ENCODE data around the gene WFIKKN2. TPM values are rescaled to one million over a fixed set of nuclear protein-coding genes. Genes with fewer than 3 reads are reported as not detected.
"Not testable (repeated sequence)": the region's sequence is repeated elsewhere in the genome, so short reads cannot be mapped to it uniquely, and the experiment has no call there.

WFIKKN2 gene
- total RNA-seq, 1 donor from 2014 or later = not detected

DNA sequence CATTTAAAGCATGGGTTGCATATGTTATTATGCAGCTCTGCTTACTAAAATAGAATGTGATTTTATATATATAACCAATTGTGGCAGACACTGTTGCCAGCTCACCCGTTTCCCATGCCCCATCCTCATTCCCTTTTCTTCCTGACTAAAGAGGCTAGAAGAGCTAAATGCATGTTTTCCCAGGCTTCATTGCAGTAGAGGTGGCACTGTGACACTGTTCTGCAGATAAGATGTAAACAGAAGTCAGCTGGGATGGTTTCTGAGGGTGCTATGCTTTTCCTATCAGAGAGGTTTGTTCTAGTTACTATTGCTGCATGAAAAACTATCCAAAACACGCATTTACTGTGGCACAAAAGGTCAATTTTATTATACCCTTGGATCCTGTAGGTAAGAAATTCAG, 36.5 kb downstream of the WFIKKN2 start:
- Mint-ChIP-seq H3K36me3 (no peaks in the 10 kb centered on the region), H3K27ac (no peak overlapping the region), H3K27me3 (ENCODE audit: insufficient read depth, low read depth) (peaks cover 4% of the 10 kb centered on the region), H3K9me3 (no peaks in the 10 kb centered on the region), H3K4me1 (peaks cover 15% of the 10 kb centered on the region), H3K4me3 (no peak overlapping the region)
- Histone ChIP-seq H3K79me2 (ENCODE audit: low read depth) (peaks cover 15% of the 10 kb centered on the region), H4K20me1 (ENCODE audit: low read depth) (no peaks in the 10 kb centered on the region), H3K4me3 (no peak overlapping the region), H3K9me3 (ENCODE audit: low read depth) (no peaks in the 10 kb centered on the region), H3K27me3 (no peaks in the 10 kb centered on the region), H3K9ac (no peak overlapping the region), H3K4me2 (no peak overlapping the region), H3K36me3 (no peaks in the 10 kb centered on the region), H3K4me1 (peaks cover 11% of the 10 kb centered on the region), H3F3A (ENCODE audit: low read depth) (peaks cover 24% of the 10 kb centered on the region), H3K27ac (no peak overlapping the region), H2AFZ (replicated peaks) (no peak overlapping the region)
- no peak for DNase-seq (ENCODE audit: low spot score)
- TF ChIP-seq, protein P1, sequence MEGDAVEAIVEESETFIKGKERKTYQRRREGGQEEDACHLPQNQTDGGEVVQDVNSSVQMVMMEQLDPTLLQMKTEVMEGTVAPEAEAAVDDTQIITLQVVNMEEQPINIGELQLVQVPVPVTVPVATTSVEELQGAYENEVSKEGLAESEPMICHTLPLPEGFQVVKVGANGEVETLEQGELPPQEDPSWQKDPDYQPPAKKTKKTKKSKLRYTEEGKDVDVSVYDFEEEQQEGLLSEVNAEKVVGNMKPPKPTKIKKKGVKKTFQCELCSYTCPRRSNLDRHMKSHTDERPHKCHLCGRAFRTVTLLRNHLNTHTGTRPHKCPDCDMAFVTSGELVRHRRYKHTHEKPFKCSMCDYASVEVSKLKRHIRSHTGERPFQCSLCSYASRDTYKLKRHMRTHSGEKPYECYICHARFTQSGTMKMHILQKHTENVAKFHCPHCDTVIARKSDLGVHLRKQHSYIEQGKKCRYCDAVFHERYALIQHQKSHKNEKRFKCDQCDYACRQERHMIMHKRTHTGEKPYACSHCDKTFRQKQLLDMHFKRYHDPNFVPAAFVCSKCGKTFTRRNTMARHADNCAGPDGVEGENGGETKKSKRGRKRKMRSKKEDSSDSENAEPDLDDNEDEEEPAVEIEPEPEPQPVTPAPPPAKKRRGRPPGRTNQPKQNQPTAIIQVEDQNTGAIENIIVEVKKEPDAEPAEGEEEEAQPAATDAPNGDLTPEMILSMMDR (IDR thresholded peaks at IDR 0.05) = no peak
- TF ChIP-seq EZH2 (IDR thresholded peaks at IDR 0.05) = no peak
- TF ChIP-seq EZH2phosphoT487 (IDR thresholded peaks at IDR 0.05) = no peak

DNA sequence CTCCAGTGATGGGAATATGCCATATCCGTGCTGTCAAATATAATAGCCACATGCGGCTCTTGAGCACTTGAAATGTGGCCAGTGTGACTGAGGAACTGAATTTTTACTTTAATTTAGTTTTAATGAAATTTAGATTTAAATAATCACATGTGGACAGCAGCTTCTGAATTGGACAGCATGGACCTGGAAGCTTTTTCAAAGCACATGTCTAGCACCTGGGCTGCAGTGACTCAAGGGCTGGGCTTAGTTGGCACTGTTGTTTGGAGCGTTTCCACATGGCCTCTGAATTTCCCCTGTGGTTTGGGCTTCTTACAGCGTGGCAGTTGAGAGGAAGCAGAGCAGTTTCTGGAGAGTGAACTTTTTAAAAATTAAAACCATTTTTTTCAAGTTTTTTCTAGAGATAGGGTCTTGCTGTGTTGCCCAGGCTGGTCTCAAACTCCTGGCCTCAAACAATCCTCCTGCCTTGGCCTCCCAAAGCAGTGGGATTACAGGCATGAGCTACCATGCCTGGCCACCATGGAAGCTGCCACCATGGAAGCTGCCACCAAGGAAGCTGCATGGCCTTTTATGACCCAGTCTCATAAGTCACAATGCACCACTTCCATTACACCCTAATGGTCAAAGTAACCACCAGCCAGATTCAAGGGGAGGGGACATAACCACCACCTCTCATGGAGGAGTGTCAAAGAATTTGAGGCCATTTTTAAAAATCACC, 37.5 kb downstream of the WFIKKN2 start:
- H3K79me2 ChIP-seq (ENCODE audit: low read depth) = peaks cover 15% of the 10 kb centered on the region
- H3K4me3 ChIP-seq = no peak overlapping the region
- no peak overlapping the region for H3K9ac ChIP-seq
- Mint-ChIP-seq H3K4me1 (peaks cover 11% of the 10 kb centered on the region), H3K27me3 (ENCODE audit: insufficient read depth, low read depth) (no peaks in the 10 kb centered on the region), H3K9me3 (no peaks in the 10 kb centered on the region), H3K36me3 (no peaks in the 10 kb centered on the region), H3K4me3 (no peak overlapping the region), H3K27ac (no peak overlapping the region)
- TF ChIP-seq EZH2 (IDR thresholded peaks at IDR 0.05) (no peak), EZH2phosphoT487 (IDR thresholded peaks at IDR 0.05) (no peak)
- TF ChIP-seq, protein P1 (IDR thresholded peaks at IDR 0.05) = no peak
- no peak overlapping the region for H3K27ac ChIP-seq
- H3K9me3 ChIP-seq (ENCODE audit: low read depth) = no peaks in the 10 kb centered on the region
- no peak for DNase-seq (ENCODE audit: low spot score)
- H3K36me3 ChIP-seq = no peaks in the 10 kb centered on the region
- H3K4me1 ChIP-seq = peaks cover 11% of the 10 kb centered on the region
- H4K20me1 ChIP-seq (ENCODE audit: low read depth) = no peaks in the 10 kb centered on the region
- H3K27me3 ChIP-seq = no peaks in the 10 kb centered on the region
- H3F3A ChIP-seq (ENCODE audit: low read depth) = peaks cover 15% of the 10 kb centered on the region
- H2AFZ ChIP-seq (replicated peaks) = no peak overlapping the region
- no peak overlapping the region for H3K4me2 ChIP-seq

DNA sequence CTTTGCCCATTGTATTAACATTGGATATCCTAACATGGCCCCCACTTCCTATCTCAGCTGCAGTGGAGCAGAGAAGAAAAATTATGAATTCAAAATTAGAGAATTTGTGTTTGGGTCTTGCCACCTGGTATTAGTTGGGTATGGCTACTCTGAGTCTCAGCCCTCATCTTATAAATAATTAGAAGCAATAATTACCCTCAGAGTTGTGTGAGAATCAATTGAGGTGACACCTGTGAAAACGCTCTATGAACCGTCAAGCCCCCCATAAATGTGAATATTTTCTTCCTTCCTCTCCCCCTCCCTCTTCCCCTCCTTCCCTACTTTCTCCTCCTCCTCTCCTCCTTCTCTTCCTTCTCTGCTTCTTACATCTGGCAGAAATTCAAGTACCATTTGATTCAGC, 39.7 kb downstream of the WFIKKN2 start:
- H3K36me3 ChIP-seq = no peaks in the 10 kb centered on the region
- no peaks in the 10 kb centered on the region for H4K20me1 ChIP-seq (ENCODE audit: low read depth)
- Mint-ChIP-seq H3K36me3 (peaks cover 2% of the 10 kb centered on the region), H3K27me3 (ENCODE audit: insufficient read depth, low read depth) (peaks cover 1% of the 10 kb centered on the region), H3K9me3 (peaks cover 4% of the 10 kb centered on the region), H3K4me1 (no peaks in the 10 kb centered on the region), H3K4me3 (no peak overlapping the region), H3K27ac (no peak overlapping the region)
- H3F3A ChIP-seq (ENCODE audit: low read depth) = peaks cover 8% of the 10 kb centered on the region
- H3K4me1 ChIP-seq = no peaks in the 10 kb centered on the region
- H3K27me3 ChIP-seq = no peaks in the 10 kb centered on the region
- H3K79me2 ChIP-seq (ENCODE audit: low read depth) = no peaks in the 10 kb centered on the region
- TF ChIP-seq EZH2 (IDR thresholded peaks at IDR 0.05) = no peak
- no peak overlapping the region for H3K4me3 ChIP-seq
- H2AFZ ChIP-seq (replicated peaks) = no peak overlapping the region
- H3K9me3 ChIP-seq (ENCODE audit: low read depth) = no peaks in the 10 kb centered on the region
- no peak overlapping the region for H3K27ac ChIP-seq
- no peak for DNase-seq (ENCODE audit: low spot score)
- no peak overlapping the region for H3K9ac ChIP-seq
- no peak overlapping the region for H3K4me2 ChIP-seq

DNA sequence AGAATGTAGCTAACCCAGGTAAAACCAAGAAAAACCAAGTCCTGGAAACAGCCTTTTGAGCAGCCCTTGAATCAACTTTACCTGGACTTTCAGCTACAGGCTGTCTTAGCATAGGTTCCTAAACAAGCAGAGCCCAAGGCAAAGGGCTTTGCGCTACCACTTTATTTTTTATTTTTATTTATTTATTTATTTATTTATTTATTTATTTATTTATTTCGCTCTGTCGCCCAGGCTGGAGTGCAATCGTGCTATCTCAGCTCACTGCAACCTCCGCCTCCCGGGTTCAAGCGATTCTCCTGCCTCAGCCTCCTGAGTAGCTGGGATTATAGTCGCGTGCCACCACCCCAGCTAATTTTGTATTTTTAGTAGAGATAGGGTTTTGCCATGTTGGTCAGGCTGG, 41.7 kb downstream of the WFIKKN2 start:
- H3K36me3 Mint-ChIP-seq; H3K27me3 Mint-ChIP-seq (ENCODE audit: insufficient read depth, low read depth); H3K9ac ChIP-seq; H3K4me1 Mint-ChIP-seq; H2AFZ ChIP-seq (replicated peaks); H3K4me1 ChIP-seq; H3K9me3 ChIP-seq (ENCODE audit: low read depth); H4K20me1 ChIP-seq (ENCODE audit: low read depth); H3K9me3 Mint-ChIP-seq; H3K4me3 Mint-ChIP-seq; DNase-seq (ENCODE audit: low spot score); H3K27me3 ChIP-seq; H3K36me3 ChIP-seq; H3K79me2 ChIP-seq (ENCODE audit: low read depth); H3K27ac Mint-ChIP-seq; H3K27ac ChIP-seq; H3F3A ChIP-seq (ENCODE audit: low read depth); H3K4me3 ChIP-seq; H3K4me2 ChIP-seq: not testable (repeated sequence)

Data from neural progenitor cell (in vitro differentiated cells).